SK-N-SH treated with all-trans-retinoic acid at 6 μM for 48 hours (cell line): ENCODE data around the gene FGF14.

Experiments used
- ATAC-seq: fragments of 200-7000 bp; cut with Tn5 transposase; 3 replicates; pipeline ENCODE4 v1.9.1; 2020; ENCODE audit warnings: mild to moderate bottlenecking, moderate library complexity
- BACH2 ChIP-seq: fragments of 250-450 bp; sonication (Bioruptor Pico); IDR thresholded peaks from 2 replicates; pipeline ENCODE4 v1.9.0; 2021; ENCODE audit warnings: mild to moderate bottlenecking, borderline replicate concordance
- CSDC2 ChIP-seq: fragments of 250-450 bp; sonication (Bioruptor Pico); IDR thresholded peaks from 2 replicates; pipeline ENCODE4 v1.5.0; 2020; ENCODE audit warnings: mild to moderate bottlenecking, moderate library complexity
- ESRRG ChIP-seq: fragments of 250-450 bp; sonication (Bioruptor Pico); IDR thresholded peaks from 2 replicates; pipeline ENCODE4 v1.6.1; 2021; ENCODE audit warnings: mild to moderate bottlenecking
- ISL1 ChIP-seq: fragments of 250-450 bp; sonication (Bioruptor Pico); IDR thresholded peaks from 2 replicates; pipeline ENCODE4 v2.1.2; 2022; ENCODE audit warnings: mild to moderate bottlenecking, moderate library complexity
- PPARA ChIP-seq: fragments of 250-450 bp; sonication (Bioruptor Pico); IDR thresholded peaks from 2 replicates; pipeline ENCODE4 v1.5.0; 2020; ENCODE audit warnings: mild to moderate bottlenecking, borderline replicate concordance
- RARB ChIP-seq: fragments of 250-450 bp; sonication (Bioruptor Pico); IDR thresholded peaks from 2 replicates; pipeline ENCODE4 v1.8.0; 2021; ENCODE audit warnings: mild to moderate bottlenecking, moderate library complexity
- SNAI2 ChIP-seq: fragments of 250-450 bp; sonication (Bioruptor Pico); IDR thresholded peaks from 2 replicates; pipeline ENCODE4 v1.5.0; 2020; ENCODE audit warnings: mild to moderate bottlenecking, moderate library complexity
- TCF4 ChIP-seq: fragments of 250-450 bp; sonication (Bioruptor Pico); IDR thresholded peaks from 2 replicates; pipeline ENCODE4 v1.8.0; 2021; ENCODE audit warnings: mild to moderate bottlenecking, moderate library complexity, borderline replicate concordance
- TOX ChIP-seq: fragments of 250-450 bp; sonication (Bioruptor Pico); IDR thresholded peaks from 2 replicates; pipeline ENCODE4 v1.8.0; 2021; ENCODE audit warnings: mild to moderate bottlenecking, moderate library complexity, borderline replicate concordance
- ZFP30 ChIP-seq: fragments of 450-650 bp; formaldehyde crosslinking; IDR thresholded peaks from 2 replicates; pipeline ENCODE4 v1.5.0; 2022; ENCODE audit warnings: mild to moderate bottlenecking, moderate library complexity
- ZNF565 ChIP-seq: fragments of 450-650 bp; formaldehyde crosslinking; conservative IDR thresholded peaks from 2 replicates; pipeline ENCODE4 v1.5.0; 2020; ENCODE audit warnings: low read depth, mild to moderate bottlenecking, moderate library complexity
- ZNF70 ChIP-seq: fragments of 450-650 bp; formaldehyde crosslinking; IDR thresholded peaks from 2 replicates; pipeline ENCODE4 v1.5.0; 2020; ENCODE audit warnings: mild to moderate bottlenecking, moderate library complexity
- ZNF8 ChIP-seq: fragments of 450-650 bp; formaldehyde crosslinking; IDR thresholded peaks from 2 replicates; pipeline ENCODE4 v1.5.0; 2020; ENCODE audit warnings: mild to moderate bottlenecking, moderate library complexity
- TF ChIP-seq, protein P1 (sequence below): fragments of 250-450 bp; sonication (Bioruptor Pico); IDR thresholded peaks from 2 replicates; pipeline ENCODE4 v1.5.1; 2020; ENCODE audit warnings: low read depth, mild to moderate bottlenecking, moderate library complexity
- TF ChIP-seq, protein P2 (sequence below): fragments of 250-450 bp; sonication (Bioruptor Pico); IDR thresholded peaks from 2 replicates; pipeline ENCODE4 v1.5.0; 2020; ENCODE audit warnings: mild to moderate bottlenecking, moderate library complexity
- TF ChIP-seq, protein P3 (sequence below): fragments of 250-450 bp; sonication (Bioruptor Pico); IDR thresholded peaks from 2 replicates; pipeline ENCODE4 v1.5.1; 2021; ENCODE audit warnings: mild to moderate bottlenecking, moderate library complexity
- TF ChIP-seq, protein P4 (sequence below): fragments of 250-450 bp; sonication (Bioruptor Pico); IDR thresholded peaks from 2 replicates; pipeline ENCODE4 v1.8.0; 2020; ENCODE audit warnings: mild to moderate bottlenecking, moderate library complexity, borderline replicate concordance
- TF ChIP-seq, protein P5 (sequence below): fragments of 250-450 bp; sonication (Bioruptor Pico); IDR thresholded peaks from 2 replicates; pipeline ENCODE4 v1.8.0; 2021; ENCODE audit warnings: low read depth, mild to moderate bottlenecking, moderate library complexity, borderline replicate concordance

Gene FGF14

GRCh38 chr13:102214956-102215355 lies 186.9 kb downstream of the FGF14 start:
- no peak for ATAC-seq
- TF ChIP-seq, protein P1, sequence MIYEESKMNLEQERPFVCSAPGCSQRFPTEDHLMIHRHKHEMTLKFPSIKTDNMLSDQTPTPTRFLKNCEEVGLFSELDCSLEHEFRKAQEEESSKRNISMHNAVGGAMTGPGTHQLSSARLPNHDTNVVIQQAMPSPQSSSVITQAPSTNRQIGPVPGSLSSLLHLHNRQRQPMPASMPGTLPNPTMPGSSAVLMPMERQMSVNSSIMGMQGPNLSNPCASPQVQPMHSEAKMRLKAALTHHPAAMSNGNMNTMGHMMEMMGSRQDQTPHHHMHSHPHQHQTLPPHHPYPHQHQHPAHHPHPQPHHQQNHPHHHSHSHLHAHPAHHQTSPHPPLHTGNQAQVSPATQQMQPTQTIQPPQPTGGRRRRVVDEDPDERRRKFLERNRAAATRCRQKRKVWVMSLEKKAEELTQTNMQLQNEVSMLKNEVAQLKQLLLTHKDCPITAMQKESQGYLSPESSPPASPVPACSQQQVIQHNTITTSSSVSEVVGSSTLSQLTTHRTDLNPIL (CRISPR knock-in tag): no peak
- TF ChIP-seq, protein P2, sequence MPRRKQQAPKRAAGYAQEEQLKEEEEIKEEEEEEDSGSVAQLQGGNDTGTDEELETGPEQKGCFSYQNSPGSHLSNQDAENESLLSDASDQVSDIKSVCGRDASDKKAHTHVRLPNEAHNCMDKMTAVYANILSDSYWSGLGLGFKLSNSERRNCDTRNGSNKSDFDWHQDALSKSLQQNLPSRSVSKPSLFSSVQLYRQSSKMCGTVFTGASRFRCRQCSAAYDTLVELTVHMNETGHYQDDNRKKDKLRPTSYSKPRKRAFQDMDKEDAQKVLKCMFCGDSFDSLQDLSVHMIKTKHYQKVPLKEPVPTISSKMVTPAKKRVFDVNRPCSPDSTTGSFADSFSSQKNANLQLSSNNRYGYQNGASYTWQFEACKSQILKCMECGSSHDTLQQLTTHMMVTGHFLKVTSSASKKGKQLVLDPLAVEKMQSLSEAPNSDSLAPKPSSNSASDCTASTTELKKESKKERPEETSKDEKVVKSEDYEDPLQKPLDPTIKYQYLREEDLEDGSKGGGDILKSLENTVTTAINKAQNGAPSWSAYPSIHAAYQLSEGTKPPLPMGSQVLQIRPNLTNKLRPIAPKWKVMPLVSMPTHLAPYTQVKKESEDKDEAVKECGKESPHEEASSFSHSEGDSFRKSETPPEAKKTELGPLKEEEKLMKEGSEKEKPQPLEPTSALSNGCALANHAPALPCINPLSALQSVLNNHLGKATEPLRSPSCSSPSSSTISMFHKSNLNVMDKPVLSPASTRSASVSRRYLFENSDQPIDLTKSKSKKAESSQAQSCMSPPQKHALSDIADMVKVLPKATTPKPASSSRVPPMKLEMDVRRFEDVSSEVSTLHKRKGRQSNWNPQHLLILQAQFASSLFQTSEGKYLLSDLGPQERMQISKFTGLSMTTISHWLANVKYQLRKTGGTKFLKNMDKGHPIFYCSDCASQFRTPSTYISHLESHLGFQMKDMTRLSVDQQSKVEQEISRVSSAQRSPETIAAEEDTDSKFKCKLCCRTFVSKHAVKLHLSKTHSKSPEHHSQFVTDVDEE (CRISPR knock-in tag): no peak
- TF ChIP-seq PPARA (CRISPR knock-in tag) (no peak), ZFP30 (CRISPR knock-in tag) (no peak), RARB (CRISPR knock-in tag) (no peak), ISL1 (CRISPR knock-in tag) (no peak), ESRRG (CRISPR knock-in tag) (no peak), ZNF565 (no peak), TOX (CRISPR knock-in tag) (no peak), SNAI2 (CRISPR knock-in tag) (no peak), BACH2 (CRISPR knock-in tag) (no peak), CSDC2 (CRISPR knock-in tag) (no peak), ZNF70 (CRISPR knock-in tag) (no peak)
- TF ChIP-seq, protein P3, sequence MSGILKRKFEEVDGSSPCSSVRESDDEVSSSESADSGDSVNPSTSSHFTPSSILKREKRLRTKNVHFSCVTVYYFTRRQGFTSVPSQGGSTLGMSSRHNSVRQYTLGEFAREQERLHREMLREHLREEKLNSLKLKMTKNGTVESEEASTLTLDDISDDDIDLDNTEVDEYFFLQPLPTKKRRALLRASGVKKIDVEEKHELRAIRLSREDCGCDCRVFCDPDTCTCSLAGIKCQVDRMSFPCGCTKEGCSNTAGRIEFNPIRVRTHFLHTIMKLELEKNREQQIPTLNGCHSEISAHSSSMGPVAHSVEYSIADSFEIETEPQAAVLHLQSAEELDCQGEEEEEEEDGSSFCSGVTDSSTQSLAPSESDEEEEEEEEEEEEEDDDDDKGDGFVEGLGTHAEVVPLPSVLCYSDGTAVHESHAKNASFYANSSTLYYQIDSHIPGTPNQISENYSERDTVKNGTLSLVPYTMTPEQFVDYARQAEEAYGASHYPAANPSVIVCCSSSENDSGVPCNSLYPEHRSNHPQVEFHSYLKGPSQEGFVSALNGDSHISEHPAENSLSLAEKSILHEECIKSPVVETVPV (CRISPR knock-in tag): no peak
- TF ChIP-seq, protein P4, sequence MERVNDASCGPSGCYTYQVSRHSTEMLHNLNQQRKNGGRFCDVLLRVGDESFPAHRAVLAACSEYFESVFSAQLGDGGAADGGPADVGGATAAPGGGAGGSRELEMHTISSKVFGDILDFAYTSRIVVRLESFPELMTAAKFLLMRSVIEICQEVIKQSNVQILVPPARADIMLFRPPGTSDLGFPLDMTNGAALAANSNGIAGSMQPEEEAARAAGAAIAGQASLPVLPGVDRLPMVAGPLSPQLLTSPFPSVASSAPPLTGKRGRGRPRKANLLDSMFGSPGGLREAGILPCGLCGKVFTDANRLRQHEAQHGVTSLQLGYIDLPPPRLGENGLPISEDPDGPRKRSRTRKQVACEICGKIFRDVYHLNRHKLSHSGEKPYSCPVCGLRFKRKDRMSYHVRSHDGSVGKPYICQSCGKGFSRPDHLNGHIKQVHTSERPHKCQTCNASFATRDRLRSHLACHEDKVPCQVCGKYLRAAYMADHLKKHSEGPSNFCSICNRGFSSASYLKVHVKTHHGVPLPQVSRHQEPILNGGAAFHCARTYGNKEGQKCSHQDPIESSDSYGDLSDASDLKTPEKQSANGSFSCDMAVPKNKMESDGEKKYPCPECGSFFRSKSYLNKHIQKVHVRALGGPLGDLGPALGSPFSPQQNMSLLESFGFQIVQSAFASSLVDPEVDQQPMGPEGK (CRISPR knock-in tag): no peak
- TF ChIP-seq, protein P5, sequence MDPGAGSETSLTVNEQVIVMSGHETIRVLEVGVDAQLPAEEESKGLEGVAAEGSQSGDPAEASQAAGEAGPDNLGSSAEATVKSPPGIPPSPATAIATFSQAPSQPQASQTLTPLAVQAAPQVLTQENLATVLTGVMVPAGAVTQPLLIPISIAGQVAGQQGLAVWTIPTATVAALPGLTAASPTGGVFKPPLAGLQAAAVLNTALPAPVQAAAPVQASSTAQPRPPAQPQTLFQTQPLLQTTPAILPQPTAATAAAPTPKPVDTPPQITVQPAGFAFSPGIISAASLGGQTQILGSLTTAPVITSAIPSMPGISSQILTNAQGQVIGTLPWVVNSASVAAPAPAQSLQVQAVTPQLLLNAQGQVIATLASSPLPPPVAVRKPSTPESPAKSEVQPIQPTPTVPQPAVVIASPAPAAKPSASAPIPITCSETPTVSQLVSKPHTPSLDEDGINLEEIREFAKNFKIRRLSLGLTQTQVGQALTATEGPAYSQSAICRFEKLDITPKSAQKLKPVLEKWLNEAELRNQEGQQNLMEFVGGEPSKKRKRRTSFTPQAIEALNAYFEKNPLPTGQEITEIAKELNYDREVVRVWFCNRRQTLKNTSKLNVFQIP (CRISPR knock-in tag): no peak

DNA sequence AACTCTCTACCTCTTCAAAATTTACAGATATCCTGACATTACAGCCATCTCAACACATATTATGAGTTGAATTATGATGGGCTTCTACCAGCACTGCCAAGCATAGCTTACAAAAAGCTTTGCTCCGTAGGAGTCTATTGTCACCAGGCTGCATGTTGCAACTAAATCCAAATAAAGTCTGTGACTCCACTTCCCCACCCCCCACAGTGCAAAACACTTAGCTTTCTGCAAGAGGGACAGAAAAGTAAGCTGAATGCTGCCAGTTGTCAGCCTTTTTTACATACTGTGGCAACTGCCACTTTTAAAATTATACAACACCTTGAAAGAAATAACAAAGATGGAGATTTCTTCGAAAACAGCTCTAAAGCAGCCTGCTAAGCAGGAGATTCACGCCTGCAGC lies 189.1 kb downstream of the FGF14 start:
- TF ChIP-seq SNAI2 (CRISPR knock-in tag) (no peak), TOX (CRISPR knock-in tag) (no peak), CSDC2 (CRISPR knock-in tag) (no peak), ZNF70 (CRISPR knock-in tag) (no peak), ZNF8 (CRISPR knock-in tag) (no peak), TCF4 (CRISPR knock-in tag) (no peak), ZNF565 (no peak), ISL1 (CRISPR knock-in tag) (no peak)
- TF ChIP-seq, protein P3 (CRISPR knock-in tag): no peak
- TF ChIP-seq, protein P1 (CRISPR knock-in tag): no peak
- no peak for ATAC-seq
